Erythroblast (primary cell): ENCODE measurements around the gene OR6S1.
"Not testable (repeated sequence)": the region's sequence is repeated elsewhere in the genome, so short reads cannot be mapped to it uniquely, and the experiment has no call there.

ENCODE experiments used
- DNase-seq, 2 experiments: peaks; one replicate each; lab custom pipeline; 2025; lab: John Stamatoyannopoulos, UW
- GATA1 ChIP-seq: IDR thresholded peaks from 2 replicates; pipeline ENCODE4 v1.6.1; 2011; ENCODE audit warnings: low read depth, mild to moderate bottlenecking, control low read depth, low read length, moderate library complexity
- POLR2A ChIP-seq: IDR thresholded peaks from 2 replicates; pipeline ENCODE4 v1.6.1; 2011; ENCODE audit warnings: mild to moderate bottlenecking, low read length

The OR6S1 gene

DNA sequence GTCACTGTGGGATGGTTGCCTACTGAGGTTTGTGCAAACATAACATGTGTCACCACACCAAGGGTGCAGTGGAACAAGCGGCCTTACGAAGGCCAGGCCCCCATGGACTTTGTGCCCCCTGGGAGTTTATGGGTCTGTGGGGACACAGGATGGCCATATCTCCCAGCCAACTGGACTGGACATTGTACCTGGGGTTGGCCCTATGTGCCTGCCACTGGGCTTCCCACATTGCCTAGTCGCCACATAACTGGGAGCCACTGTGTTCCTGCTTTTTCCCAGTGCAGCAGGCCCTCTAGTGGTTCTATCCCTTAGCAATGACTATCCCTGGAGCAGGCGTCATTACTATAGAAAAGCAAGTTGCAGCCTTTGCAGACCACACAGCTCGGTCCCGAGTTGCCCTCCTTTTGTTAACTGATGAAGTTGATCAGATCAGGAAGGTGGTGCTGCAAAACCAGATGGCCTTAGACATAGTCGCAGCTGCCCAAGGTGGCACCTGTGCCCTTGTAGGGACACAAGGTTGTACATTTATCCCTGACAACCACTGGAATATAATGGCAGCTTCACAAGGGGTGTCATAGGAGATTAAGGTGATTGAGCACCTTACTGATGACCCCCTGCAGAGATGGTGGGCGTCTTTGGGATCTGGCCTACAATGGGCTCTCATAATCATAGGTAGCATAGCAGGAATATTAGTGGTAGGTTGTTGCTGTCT lies 35.1 kb downstream of the OR6S1 start:
- peak; percentile 19 to 44 for DNase-seq
- TF ChIP-seq GATA1 (no peak), POLR2A (no peak)

GRCh38 chr14:20603813-20604690 lies 37.4 kb downstream of the OR6S1 start:
- DNase-seq = no peak
- TF ChIP-seq GATA1 = no peak
- no peak for TF ChIP-seq POLR2A

DNA sequence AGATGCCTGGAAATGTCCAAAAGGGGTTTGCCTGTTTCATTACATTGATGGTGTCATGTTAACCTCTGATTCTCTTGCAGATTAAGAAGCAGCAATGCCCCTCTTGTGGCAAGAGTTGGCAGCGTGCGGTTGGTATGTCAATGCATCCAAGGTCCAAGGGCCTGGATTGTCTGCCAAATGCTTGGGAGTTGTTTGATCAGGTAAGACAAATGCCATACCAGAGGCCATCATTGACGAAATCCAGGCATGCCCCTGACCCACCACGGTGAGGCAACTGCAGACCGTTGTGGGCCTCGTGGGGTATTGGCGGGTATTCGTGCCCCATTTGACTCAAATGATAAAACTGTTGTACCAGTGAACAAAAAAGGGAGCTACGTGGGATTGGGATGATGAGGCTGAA lies 38.9 kb downstream of the OR6S1 start:
- no peak for TF ChIP-seq GATA1
- no peak for TF ChIP-seq POLR2A
- DNase-seq = no peak

GRCh38 chr14:20601522-20601921 lies 40.0 kb downstream of the OR6S1 start:
- no peak for DNase-seq
- no peak for TF ChIP-seq POLR2A
- no peak for TF ChIP-seq GATA1

DNA sequence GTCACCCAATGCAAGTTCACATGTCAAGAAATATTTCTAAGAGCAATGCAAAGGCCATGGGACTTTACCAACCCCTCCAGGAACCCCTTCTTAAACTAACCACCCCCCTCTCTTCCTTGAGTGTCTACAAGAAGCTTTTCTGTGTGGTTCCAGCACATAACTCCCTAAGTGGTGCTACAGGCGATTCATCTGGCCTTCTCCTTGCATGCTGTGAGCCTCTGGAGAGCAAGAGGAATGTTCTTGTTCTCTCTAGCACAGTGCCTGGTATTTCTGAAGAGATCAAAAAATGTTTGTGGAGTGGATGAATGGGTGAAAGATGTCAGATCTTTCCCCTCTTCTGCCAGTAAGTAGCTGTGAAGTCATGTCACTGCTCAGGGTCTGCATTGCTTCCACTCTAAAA lies 44.4 kb downstream of the OR6S1 start:
- no peak for DNase-seq
- no peak for TF ChIP-seq POLR2A
- no peak for TF ChIP-seq GATA1

DNA sequence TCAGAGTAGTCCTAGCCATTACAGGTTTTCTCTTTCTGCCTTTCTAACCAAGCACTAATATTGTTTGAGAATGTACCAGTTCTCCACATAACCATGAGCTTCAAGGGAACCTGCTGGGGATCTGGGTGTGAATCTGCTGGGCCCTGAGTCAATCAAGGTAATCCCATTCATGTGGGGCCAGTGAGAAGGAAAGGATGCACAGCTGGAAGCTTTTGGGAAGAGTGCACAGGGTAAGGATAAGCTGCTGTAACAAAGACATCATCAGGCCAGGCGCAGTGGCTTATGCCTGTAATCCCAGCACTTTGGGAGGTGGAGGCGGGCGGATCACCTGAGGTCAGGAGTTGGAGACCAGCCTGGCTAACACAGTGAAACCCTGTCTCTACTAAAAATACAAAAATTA lies 45.8 kb downstream of the OR6S1 start:
- DNase-seq = not testable (repeated sequence)

GRCh38 chr14:20592574-20592973 lies 48.9 kb downstream of the OR6S1 start:
- no peak for TF ChIP-seq GATA1
- TF ChIP-seq POLR2A = no peak
- no peak for DNase-seq

- no peak for DNase-seq
Measured at GRCh38 chr14:20591235-20591634, 50.3 kb downstream of the OR6S1 start, which contains the start of gene RNASE12. TSS of gene RNASE12 (minus strand) at chr14:20591376. CDS start at chr14:20590723, 653 bp downstream.

More at GRCh38 chr14:20591235-20591634, 50.3 kb downstream of the OR6S1 start, which contains the start of gene RNASE12:
- TF ChIP-seq POLR2A (no peak), GATA1 (no peak)
